Measurements from ENCODE around the gene SH3BGR.

The SH3BGR gene

GRCh38 chr21:39489380-39489924 lies 37.7 kb downstream of the SH3BGR start:
- H3K4me3 ChIP-seq (ENCODE audit: low read length) = no peak overlapping the region
- DNase-seq (ENCODE audit: low read depth) = no peak
- TF ChIP-seq, protein P1, sequence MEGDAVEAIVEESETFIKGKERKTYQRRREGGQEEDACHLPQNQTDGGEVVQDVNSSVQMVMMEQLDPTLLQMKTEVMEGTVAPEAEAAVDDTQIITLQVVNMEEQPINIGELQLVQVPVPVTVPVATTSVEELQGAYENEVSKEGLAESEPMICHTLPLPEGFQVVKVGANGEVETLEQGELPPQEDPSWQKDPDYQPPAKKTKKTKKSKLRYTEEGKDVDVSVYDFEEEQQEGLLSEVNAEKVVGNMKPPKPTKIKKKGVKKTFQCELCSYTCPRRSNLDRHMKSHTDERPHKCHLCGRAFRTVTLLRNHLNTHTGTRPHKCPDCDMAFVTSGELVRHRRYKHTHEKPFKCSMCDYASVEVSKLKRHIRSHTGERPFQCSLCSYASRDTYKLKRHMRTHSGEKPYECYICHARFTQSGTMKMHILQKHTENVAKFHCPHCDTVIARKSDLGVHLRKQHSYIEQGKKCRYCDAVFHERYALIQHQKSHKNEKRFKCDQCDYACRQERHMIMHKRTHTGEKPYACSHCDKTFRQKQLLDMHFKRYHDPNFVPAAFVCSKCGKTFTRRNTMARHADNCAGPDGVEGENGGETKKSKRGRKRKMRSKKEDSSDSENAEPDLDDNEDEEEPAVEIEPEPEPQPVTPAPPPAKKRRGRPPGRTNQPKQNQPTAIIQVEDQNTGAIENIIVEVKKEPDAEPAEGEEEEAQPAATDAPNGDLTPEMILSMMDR (IDR thresholded peaks at IDR 0.05; ENCODE audit: insufficient read depth, low read depth, low read length, missing control alignments) = no peak

DNA sequence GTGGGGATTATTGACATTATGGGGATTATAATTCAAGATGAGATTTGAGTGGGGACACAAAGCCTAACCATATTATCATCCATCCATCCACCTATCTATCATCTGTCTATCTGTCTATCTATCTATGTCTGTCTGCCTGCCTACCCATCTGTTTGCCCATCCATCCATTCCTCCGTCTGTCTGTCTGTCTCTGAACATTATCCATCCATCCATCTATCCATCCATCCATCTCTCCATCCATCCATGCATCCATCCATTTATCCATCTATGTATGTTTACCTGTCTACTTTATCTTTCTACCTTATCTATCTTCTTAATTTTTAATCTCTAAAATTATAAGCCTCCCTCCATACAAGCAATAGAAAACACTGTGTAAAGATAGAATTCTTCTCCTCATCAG lies 47.4 kb downstream of the SH3BGR start:
- no peak overlapping the region for H3K4me3 ChIP-seq (ENCODE audit: low read length)
- no peak for DNase-seq (ENCODE audit: low read depth)
- TF ChIP-seq, protein P1 (IDR thresholded peaks at IDR 0.05; ENCODE audit: insufficient read depth, low read depth, low read length, missing control alignments) = no peak

- H3K4me3 ChIP-seq (ENCODE audit: low read length) = no peak overlapping the region
- no peak for DNase-seq (ENCODE audit: low read depth)
- TF ChIP-seq, protein P1 (IDR thresholded peaks at IDR 0.05; ENCODE audit: insufficient read depth, low read depth, low read length, missing control alignments) = no peak
Measured at GRCh38 chr21:39502631-39503030, 50.9 kb downstream of the SH3BGR start.

DNA sequence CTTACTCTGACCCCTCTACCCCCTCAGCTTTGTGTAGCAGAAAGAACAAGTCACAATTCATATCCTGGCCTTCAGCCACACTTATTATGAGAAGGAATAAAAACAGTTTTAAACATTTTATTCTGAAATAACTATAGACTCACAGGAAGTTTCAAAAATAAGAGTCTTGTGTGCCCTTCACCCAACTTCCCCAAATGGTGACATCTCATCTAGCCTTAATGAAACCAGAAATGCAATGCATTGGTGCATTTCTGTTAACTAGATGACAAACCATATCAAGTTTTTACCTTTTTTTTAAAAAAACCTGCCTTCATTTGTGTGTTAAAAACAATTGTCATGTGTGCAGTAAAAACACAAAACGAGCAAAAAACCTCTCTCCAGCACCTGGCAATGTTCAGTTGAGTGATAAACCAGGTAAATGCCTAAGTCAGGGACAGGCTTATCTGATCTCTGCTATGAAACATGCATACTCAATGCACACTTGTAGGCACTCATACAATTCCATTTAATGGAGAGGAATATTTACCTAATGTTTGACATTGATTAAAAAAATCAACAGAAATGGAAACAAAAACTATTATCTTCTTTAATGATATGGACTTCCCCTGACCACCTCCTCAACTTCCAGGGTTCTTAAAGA lies 51.5 kb downstream of the SH3BGR start:
- no peak overlapping the region for H3K4me3 ChIP-seq (ENCODE audit: low read length)
- no peak for DNase-seq (ENCODE audit: low read depth)
- TF ChIP-seq, protein P1 (IDR thresholded peaks at IDR 0.05; ENCODE audit: insufficient read depth, low read depth, low read length, missing control alignments) = no peak

DNA sequence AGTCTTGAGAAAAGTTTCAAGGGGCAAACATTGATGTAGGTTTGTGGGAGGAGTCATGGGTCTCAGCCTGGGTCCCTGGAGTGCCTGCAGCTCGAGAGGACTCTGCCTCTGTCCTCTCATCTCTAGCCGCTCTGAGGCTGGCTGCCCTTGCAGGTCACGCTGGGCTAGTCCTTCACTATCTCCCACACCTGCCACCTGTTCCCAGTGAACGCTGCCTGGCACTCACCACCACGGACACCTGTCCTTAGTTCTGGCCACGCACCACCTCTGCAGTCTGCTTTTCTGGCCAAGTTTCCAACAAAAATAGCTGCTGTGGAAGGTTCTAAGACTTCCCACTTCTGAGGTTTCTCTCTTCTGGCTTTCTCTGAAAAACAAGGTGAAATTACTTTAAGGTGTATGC lies 52.5 kb downstream of the SH3BGR start:
- no peak for DNase-seq (ENCODE audit: low read depth)
- TF ChIP-seq, protein P1 (IDR thresholded peaks at IDR 0.05; ENCODE audit: insufficient read depth, low read depth, low read length, missing control alignments) = no peak
- no peak overlapping the region for H3K4me3 ChIP-seq (ENCODE audit: low read length)

GRCh38 chr21:39510240-39510639 lies 58.5 kb downstream of the SH3BGR start:
- DNase-seq (ENCODE audit: low read depth) = no peak
- H3K4me3 ChIP-seq (ENCODE audit: low read length) = no peak overlapping the region
- TF ChIP-seq, protein P1 (IDR thresholded peaks at IDR 0.05; ENCODE audit: insufficient read depth, low read depth, low read length, missing control alignments) = no peak

GRCh38 chr21:39511102-39511501 lies 59.3 kb downstream of the SH3BGR start:
- DNase-seq (ENCODE audit: low read depth) = no peak
- TF ChIP-seq, protein P1 (IDR thresholded peaks at IDR 0.05; ENCODE audit: insufficient read depth, low read depth, low read length, missing control alignments) = no peak
- no peak overlapping the region for H3K4me3 ChIP-seq (ENCODE audit: low read length)
